GM12873 (cell line): ENCODE data around the gene HPCAL1.

Source experiments
- TF ChIP-seq, protein P1 (sequence below): IDR thresholded peaks from 2 replicates; pipeline ENCODE4 v1.5.1; 2012; ENCODE audit warnings: low read depth, mild to moderate bottlenecking, moderate library complexity, low read length, control low read depth; ENCODE audit not compliant: insufficient read depth; ENCODE audit errors: missing control alignments

HPCAL1 gene

DNA sequence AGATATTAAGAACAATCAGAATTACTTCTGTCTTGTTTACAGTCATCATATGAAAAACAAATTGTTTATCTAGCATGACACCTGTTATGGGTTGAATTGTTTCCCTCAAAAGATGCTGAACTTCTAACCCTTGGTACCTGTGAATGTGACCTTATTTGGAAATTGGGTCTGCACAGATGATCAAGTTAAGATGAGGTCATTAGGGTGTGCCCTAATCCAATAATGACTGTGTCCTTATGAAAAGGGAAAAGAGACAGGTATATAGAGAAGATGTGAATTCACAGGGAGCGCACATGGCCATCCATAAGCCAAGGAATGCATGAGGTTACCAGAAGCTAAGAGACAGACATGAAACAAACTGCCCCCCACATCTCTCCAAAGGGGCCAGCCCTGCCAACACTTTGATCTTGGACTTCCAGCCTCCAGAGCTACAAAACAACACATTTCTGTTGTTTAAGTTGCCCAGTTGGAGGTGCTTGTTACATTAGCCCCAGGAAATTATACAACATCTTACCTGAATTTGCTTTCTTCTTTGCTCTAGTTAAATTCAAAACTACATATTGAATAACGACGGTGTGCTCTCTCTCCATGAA is 2.3 kb upstream of the HPCAL1 start:
- TF ChIP-seq, protein P1, sequence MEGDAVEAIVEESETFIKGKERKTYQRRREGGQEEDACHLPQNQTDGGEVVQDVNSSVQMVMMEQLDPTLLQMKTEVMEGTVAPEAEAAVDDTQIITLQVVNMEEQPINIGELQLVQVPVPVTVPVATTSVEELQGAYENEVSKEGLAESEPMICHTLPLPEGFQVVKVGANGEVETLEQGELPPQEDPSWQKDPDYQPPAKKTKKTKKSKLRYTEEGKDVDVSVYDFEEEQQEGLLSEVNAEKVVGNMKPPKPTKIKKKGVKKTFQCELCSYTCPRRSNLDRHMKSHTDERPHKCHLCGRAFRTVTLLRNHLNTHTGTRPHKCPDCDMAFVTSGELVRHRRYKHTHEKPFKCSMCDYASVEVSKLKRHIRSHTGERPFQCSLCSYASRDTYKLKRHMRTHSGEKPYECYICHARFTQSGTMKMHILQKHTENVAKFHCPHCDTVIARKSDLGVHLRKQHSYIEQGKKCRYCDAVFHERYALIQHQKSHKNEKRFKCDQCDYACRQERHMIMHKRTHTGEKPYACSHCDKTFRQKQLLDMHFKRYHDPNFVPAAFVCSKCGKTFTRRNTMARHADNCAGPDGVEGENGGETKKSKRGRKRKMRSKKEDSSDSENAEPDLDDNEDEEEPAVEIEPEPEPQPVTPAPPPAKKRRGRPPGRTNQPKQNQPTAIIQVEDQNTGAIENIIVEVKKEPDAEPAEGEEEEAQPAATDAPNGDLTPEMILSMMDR = no peak

DNA sequence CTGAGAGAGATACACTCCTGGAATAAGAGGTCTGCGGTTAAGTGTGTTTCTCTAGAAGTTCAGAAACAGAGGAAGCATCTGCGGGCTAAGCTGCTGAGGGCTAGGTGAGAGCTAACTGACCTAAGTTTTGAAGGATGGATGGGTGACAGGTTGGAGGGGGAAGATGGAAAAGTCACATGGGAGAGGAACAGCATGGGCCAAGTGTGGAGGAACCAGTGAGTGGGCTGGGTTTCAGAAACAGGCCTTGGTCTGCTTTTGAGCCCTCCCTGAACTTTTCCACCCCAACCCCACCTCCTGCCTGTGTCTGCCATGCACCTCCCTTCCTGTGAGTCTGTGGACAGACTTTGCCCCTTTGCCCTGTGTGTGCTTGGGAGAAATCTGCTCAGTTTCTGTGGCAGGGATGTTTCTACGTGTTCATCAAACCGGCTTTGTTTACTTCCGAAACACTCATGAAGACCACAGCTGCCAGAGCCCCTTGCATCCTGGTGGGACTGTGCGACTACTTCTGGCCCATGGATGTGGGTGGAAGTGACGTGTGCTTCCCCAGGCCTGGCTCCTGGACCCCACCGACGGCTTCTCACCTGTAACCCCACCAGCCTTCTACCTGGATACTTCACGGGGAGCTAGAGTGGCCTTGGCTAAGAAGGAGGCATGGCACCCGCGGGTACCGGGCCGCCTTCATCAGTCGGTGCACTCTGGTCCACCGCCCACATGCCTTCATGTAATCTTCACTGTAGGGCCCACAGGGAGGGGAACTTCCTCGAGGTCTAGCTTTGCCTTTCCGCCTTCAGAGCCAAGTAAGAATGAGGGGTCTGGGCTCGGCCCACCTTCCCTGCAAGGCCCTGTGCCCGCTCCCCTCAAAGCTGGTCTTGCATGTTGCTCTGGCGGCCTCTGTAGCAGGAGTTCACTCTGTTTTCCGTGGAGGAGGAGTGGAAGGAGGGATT is 1.4 kb upstream of the HPCAL1 start:
- TF ChIP-seq, protein P1 = no peak

DNA sequence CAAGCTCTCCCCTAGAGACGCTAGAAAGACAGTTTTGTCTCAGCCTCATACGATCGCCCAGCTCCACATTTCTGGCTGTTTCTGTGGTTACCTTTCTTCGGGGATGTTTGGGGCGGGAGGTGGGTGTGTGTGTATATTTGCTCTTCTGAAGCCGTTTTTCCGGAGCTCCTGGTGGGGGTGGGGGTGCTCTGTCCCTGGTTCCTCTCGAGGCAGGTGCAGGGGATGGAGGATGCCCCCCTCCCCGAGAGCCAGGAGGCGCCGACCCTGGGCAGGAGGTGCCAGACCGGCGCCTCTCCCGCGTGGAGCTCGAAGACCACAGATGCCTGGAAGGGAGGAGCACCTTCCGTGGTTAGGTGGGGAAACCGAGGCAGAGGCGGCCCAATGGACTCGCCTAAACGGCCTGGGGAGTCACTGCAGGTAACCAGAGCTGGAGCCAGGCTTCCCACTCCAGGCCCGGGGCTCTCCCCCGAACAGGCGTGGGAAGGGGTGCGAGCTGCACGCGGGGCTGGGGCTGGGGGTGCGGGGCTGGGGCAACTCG is 694 bp upstream of the HPCAL1 start:
- TF ChIP-seq, protein P1 = no peak

DNA sequence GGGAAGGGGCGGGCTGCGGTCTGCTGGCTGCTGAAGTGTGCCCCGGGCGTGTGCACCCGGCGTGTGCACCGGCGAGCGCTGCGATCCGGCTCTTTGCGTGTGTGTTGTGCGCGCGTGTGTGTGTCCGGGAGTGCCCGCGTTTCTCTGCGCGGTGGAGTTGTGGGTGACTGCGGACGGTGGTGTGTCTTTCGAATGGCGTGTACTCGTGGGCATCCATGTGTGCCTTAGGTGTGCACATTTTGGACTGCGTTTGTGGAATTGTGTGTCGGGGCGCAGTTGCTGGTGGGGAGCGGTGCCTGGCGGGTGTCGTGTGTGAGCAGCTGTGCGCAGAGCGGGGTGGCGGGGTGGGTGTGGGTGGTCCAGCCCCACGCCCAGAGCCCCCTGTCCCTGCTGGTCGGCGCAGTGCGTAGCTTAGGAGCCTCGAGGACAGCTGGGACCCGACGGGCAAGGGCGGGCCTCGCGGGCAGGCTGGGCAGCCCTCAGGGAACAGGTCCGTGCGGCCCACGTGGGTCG is 533 bp downstream of the HPCAL1 start:
- TF ChIP-seq, protein P1 = no peak

DNA sequence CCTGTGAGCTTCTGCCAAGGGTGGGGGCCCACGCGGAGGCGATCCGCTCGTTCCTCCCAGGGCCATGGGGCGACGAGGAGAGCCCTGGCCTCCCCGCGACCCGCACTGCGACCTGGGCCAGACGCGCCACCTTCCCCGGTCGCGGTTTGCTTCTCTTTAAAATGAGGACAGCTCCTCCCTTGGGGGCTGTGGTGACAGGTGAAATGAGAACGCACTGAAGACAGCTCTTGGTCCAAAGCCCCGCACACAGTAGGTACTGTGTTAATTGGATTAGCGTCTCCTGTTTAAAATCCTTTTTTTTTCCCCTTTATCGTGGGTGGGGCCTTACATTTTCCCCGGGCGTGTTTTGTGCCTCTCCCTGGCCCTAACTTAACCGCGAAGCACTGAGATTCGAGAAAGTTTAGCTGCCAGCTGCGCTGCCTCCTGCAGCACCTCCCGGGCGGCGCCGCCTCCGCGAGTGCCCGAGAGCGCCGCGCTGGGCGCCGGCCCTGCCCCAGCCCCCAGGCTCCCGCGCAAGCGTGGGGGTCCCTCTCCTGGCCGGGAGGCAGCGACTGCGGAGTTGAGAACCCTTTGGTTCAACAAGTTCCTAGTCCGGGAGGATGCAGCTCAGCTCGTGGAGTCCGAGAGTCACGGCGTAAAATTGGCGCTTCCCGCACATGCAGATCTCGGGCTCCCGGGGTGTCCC is 1.1 kb downstream of the HPCAL1 start:
- TF ChIP-seq, protein P1 = peak; percentile 7

DNA sequence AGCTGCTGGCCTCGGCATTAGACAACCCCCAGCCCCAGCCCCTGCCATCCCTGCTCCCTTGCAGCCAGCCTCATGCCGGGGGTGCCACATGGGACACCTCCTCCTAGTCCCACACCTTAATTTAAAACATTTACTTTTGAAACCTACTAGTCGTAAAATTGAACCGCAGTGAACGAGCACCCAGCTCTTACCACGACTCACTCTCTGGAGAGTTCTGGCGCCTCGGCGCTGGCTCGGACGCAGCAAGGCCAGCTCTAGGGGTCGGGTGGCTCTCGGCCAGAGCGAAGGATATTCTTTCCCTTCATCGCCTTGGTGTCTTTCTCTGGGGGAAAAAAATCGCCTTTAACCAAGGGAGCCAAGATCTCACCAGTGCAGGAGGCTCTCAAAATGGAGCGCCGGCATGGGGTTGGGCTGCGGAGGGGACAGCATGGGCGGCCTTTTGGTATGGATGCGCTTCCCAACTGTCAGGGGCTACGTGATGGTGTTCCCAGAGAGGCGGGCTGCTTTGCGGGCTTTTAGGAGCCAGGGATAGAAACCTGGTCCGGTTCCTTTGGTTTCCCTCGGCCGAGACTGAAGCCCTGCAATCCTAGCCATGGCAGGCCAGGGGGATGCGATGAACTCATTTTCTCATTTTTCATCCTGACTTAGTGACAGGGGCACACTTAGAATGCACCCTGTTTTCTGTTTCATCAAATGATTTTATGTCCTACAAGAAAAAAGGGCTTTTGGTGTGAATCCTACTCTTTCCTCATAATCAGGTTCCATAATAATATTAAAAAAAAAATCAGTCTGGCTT is 2.0 kb downstream of the HPCAL1 start:
- TF ChIP-seq, protein P1 = no peak
